HG03175 (cell line): ENCODE results near the gene HIC2.
"Not testable (repeated sequence)": the region's sequence is repeated elsewhere in the genome, so short reads cannot be mapped to it uniquely, and the experiment has no call there.

Experiments used
- ATAC-seq: cut with Tn5 transposase; IDR thresholded peaks from one replicate; pipeline ENCODE4 v1.9.1; 2021; ENCODE audit warnings: mild to moderate bottlenecking, moderate library complexity; ENCODE audit not compliant: unreplicated experiment

The HIC2 gene

DNA sequence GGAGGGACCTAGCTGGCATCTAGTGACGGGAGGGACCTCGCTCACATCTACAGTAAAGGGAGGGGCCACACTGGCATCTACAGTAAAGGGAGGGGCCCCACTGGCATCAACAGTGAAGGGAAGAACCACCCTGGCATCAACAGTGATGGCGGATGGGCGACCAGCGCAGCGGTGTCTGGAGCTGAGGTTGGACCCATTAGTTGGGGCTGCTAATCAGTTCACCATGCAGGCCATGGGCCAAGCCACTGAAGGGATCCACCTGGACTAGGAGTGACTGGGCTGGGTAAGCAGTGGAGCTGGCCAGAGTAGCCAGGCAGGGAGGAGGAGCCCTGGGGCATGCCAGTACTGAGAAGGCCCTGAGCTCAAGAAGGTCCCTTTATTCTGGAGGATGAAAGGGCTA, 73.4 kb downstream of the HIC2 start:
- not testable (repeated sequence) for ATAC-seq

DNA sequence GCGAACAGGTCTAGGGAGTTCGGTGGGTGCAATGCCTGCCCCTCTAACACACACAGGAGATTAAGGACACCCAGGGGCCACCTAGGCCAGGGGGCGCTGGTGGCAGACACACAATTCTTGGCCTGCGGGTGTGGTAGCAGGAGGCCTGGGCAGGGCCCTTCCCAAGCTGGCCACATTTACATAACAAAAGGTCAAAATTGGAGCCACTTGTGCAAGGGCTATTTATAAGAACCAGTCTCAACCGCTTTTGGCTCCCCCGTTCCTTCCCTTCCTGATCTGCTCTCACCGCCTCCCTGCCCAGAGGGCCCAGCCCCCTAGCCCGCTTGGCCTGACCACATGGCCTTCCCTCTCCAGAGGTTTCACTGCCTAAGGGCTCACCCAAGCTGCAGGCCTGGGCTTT, 75.1 kb downstream of the HIC2 start:
- not testable (repeated sequence) for ATAC-seq

DNA sequence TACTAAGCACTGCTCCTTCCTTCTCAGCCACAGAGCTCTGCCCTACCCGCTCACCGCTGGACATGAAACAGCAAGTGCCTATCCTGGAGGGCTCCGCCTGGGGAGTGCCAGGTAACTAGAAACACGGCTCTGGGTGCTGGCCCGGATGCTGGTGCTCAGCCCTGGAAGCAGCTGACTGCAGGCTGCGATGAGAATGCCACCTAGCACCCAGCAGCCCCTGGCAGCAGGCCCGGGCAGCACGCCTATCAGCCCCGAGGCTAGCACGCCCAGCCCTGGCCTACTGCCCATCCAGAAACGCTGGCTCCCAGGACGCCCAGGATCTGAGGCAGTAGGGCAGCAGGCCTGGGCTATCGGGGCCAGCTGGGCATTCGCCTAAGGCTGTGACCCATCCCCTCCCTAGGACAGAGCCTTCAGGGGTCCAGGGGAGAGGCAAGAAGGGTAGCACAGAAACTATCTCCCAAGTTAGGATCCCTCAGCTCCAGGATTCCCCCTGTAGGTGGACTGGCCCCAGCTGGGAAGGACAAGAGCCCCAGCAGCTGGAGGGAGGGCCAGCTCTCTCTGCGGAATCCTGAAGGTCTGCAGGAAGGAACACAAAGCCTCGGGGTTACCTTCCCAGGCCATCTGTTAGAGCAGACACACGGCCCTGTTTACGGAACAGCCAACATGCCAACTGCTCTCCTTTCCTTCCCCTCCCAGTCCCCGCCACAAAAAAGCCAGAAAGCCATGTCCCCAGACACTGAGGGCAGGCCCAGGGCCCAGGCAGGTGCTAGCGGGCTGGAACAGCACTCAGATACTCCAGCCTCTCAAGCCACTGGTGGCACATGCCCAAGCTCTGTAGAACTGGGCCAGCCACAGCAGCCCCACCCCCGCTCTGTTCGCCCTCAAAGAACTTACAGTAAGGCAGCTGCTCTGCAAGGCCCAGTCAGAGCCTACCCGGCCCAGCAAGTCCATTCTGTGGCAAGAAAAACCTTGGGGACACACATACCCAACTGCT, 76.9 kb downstream of the HIC2 start:
- not testable (repeated sequence) for ATAC-seq

DNA sequence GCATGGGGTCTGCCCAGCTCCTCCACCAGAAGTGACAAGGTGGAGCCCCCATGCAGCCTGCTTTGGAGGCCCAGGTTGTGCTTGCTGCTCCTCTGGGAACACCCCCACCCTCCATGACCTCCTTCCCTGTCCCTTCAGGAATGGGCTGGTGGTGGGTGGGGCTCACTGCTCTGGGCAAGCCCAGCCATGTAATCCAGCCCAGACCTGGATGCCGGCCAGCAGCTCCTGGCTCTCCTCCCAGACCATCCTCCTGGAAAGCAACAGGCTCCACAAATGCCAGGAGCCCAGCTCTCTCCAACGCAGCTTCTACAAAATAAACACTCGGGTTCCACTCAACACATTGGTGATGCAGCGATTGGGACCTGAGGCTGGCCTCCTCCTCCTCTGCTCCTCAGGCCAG, 80.8 kb downstream of the HIC2 start:
- not testable (repeated sequence) for ATAC-seq

DNA sequence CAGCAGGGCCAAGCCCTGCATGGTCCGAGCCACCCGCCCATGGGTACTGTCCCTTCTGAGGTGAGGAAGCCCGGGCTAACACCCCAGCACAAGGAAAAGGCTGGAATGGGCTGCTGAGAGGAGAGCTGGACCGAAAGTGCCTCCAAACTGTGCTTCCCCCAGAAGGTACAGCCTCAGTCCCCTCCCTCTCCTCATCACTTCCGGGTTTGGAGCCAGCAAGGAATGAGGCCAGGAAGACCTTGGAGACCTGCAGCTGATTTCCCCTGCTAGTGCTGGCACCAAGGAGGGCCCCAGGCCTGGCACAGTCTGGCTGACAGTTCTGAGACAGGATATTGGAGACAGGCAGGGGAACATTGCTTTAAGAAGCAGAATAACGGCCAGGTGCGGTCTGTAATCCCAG, 81.3 kb downstream of the HIC2 start:
- ATAC-seq, result not testable (repeated sequence)

DNA sequence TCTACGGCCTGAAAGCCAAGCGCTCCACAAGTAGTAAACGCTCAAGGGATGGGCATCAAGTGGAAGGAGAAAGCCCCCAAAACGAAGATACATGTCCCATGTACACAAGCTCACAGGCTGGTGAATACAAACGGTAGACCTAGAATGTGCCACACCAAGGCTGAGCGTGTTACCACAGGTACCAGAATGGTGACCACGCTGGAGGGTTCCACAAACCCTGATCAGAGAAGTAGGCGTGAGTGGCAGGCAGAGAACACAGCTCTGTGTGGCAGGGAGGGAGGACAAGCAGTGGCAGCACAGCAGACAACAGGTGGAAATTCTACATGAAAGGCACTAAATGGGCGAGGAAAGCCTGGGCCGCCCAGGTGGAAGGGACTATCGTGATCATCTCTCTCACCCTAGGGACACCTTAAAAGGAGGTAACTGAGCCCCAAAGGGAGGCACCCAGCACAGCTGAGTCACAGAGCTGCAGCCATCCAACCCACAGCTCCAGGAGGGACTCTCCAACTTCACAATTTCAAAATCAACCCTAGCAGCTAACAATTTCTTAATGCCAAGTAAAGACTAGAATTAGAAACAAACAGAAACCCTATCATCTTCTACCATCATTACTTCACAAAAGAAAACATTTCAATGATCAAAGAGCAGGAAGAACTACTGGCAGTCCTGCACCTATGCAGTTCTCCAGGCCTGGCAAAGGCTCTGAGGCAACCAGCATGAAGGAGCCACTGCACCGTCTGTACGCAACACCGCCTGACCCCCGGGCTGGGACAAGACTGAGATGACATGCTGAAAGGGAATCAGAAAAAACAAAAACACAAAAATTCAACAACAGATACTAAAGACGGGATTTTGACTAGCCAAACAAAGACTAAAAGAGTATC, 82.7 kb downstream of the HIC2 start:
- not testable (repeated sequence) for ATAC-seq
